ENCODE data around the gene CPNE8.

- TF ChIP-seq MAX (IDR thresholded peaks at IDR 0.05; ENCODE audit: low read depth, low read length): no peak
- TF ChIP-seq CTCF (IDR thresholded peaks at IDR 0.05; ENCODE audit: low read depth, low read length): no peak
These were observed 91.5 kb downstream of the CPNE8 start for GRCh38 chr12:38813923-38814322.
